HepG2 (cell line): ENCODE results near the gene B4GALT5. TPM values are rescaled to one million over a fixed set of nuclear protein-coding genes. Genes with fewer than 3 reads are reported as not detected.
A peak's percentile ranks its signal among the peaks of the same experiment; 100 is the strongest.

Experiments
- ATAC-seq: fragments of 200-7000 bp; cut with Tn5 transposase; 3 replicates; pipeline ENCODE4 v1.9.1; 2020; ENCODE audit warnings: mild to moderate bottlenecking, moderate library complexity
- BruUV-seq: library from RNA; stranded (reverse); fragments of 400-500 nt; replicated peaks from 2 replicates; lab custom pipeline; 2021; lab: Mats Ljungman, UMichigan
- CTCF ChIA-PET: fragments of 300-600 bp; formaldehyde crosslinking; extraction: SDS; loops from one replicate; lab custom pipeline; 2021; ENCODE audit warnings: low total read pairs, inconsistent platforms, low intra/inter-chr PET ratio; lab: Yijun Ruan, JAX
- POLR2A ChIA-PET: fragments of 350-600 bp; sonication (Branson Sonifier 250); formaldehyde crosslinking; loops from one replicate; lab custom pipeline; 2020; ENCODE audit warnings: antibody characterized with exemption, inconsistent platforms; lab: Yijun Ruan, JAX
- DNase-seq: peaks from one replicate; pipeline ENCODE4 v3.0.0-alpha.2; 2015; ENCODE audit warnings: low spot score
- FAIRE-seq: peaks from 3 replicates; lab custom pipeline; 2011; peaks lifted over from hg19 to GRCh38; lab: Jason Lieb, UNC
- H2AFZ ChIP-seq: one replicate; pipeline ENCODE4 v1.6.1; 2011; ENCODE audit warnings: low read length, inconsistent platforms
- H3K27ac ChIP-seq: fragments of 300-600 bp; 3 replicates; pipeline ENCODE4 v1.8.0; 2011; ENCODE audit warnings: mixed run types, mild to moderate bottlenecking, mixed read lengths, low read length, inconsistent platforms; ENCODE audit not compliant: insufficient read depth; ENCODE audit errors: extremely low read length
- H3K27me3 ChIP-seq, 2 experiments: fragments of 200-600 bp in 1 of 2; 2 replicates in 1 of 2; 3 replicates in 1 of 2; pipeline versions ENCODE4 v1.6.0 to v1.8.0; 2011; ENCODE audit warnings: low read length in 2 of 2, mild to moderate bottlenecking in 2 of 2, moderate library complexity in 2 of 2, inconsistent platforms in 1 of 2; ENCODE audit not compliant: insufficient read depth in 2 of 2, control insufficient read depth in 1 of 2
- H3K36me3 ChIP-seq, 2 experiments: fragments of 200-600 bp in 1 of 2; replicated peaks in 1 of 2; 2 replicates in 1 of 2; 3 replicates in 1 of 2; pipeline versions ENCODE4 v1.5.1 to v1.8.0; 2011; ENCODE audit warnings: low read length in 2 of 2, inconsistent platforms in 1 of 2; ENCODE audit not compliant: insufficient read depth in 2 of 2, control insufficient read depth in 1 of 2
- H3K4me1 ChIP-seq: 2 replicates; pipeline ENCODE4 v1.5.1; 2012; ENCODE audit warnings: low read length, inconsistent platforms; ENCODE audit not compliant: insufficient read depth
- H3K4me2 ChIP-seq: 2 replicates; pipeline ENCODE4 v1.6.0; 2011; ENCODE audit warnings: low read depth, low read length, inconsistent platforms
- H3K4me3 ChIP-seq, 3 experiments: fragments of 200-600 bp in 1 of 3; sonication (generic), shearing (Covaris generic) in 1 of 3; replicated peaks in 1 of 3; 2 replicates each; pipeline ENCODE4 v1.5.1; 2011 to 2016; ENCODE audit warnings: low read length in 3 of 3, inconsistent platforms in 2 of 3, low read depth in 2 of 3, mild to moderate bottlenecking in 2 of 3, control low read depth in 1 of 3, mixed read lengths in 1 of 3; ENCODE audit not compliant: insufficient read depth in 1 of 3
- H3K79me2 ChIP-seq: one replicate; pipeline ENCODE4 v1.6.1; 2011; ENCODE audit warnings: low read length, inconsistent platforms; ENCODE audit not compliant: insufficient read depth
- H3K9ac ChIP-seq: 2 replicates; pipeline ENCODE4 v1.6.0; 2011; ENCODE audit warnings: mild to moderate bottlenecking, low read depth, low read length, inconsistent platforms; ENCODE audit not compliant: insufficient read depth
- H3K9me3 ChIP-seq: 2 replicates; pipeline ENCODE4 v1.5.1; 2012; ENCODE audit warnings: mild to moderate bottlenecking, low read length
- H4K20me1 ChIP-seq: 2 replicates; pipeline ENCODE4 v1.6.0; 2011; ENCODE audit warnings: inconsistent platforms, mild to moderate bottlenecking, low read length, moderate library complexity; ENCODE audit not compliant: insufficient read depth
- ERF ChIP-seq: IDR thresholded peaks from 2 replicates; pipeline ENCODE4 v1.6.1; 2018; ENCODE audit warnings: missing biosample characterization, missing genetic modification reagents
- HBP1 ChIP-seq: IDR thresholded peaks from 2 replicates; pipeline ENCODE4 v1.6.1; 2016; ENCODE audit warnings: low read depth, control low read depth
- KAT2B ChIP-seq: fragments of 150-350 bp; IDR thresholded peaks from 2 replicates; pipeline ENCODE4 v1.6.1; 2014; ENCODE audit warnings: low read depth, low read length, borderline replicate concordance
- NFIB ChIP-seq: sonication (generic); formaldehyde crosslinking; IDR thresholded peaks from 2 replicates; pipeline ENCODE4 v1.9.0; 2021; ENCODE audit warnings: missing genetic modification reagents, mild to moderate bottlenecking, borderline replicate concordance
- PLRG1 ChIP-seq: fragments of 450-650 bp; conservative IDR thresholded peaks from 2 replicates; pipeline ENCODE4 v1.6.1; 2016
- POLR2G ChIP-seq: fragments of 200-400 bp; formaldehyde crosslinking; IDR thresholded peaks from 2 replicates; pipeline ENCODE4 v1.6.1; 2018; ENCODE audit warnings: mild to moderate bottlenecking, low read depth, low read length, moderate library complexity
- RBM22 ChIP-seq: fragments of 200-400 bp; formaldehyde crosslinking; optimal IDR thresholded peaks from 2 replicates; pipeline ENCODE3; 2017; ENCODE audit warnings: mild to moderate bottlenecking, low read length, moderate library complexity
- TEF ChIP-seq: sonication (generic); formaldehyde crosslinking; IDR thresholded peaks from 2 replicates; pipeline ENCODE4 v1.5.0; 2020; ENCODE audit warnings: missing genetic modification reagents
- ZFAT ChIP-seq: sonication (generic); formaldehyde crosslinking; conservative IDR thresholded peaks from 2 replicates; pipeline ENCODE4 v1.8.1; 2023; ENCODE audit warnings: missing genetic modification reagents, inconsistent platforms
- ZMYM2 ChIP-seq: sonication (generic); formaldehyde crosslinking; IDR thresholded peaks from 2 replicates; pipeline ENCODE4 v1.8.0; 2022; ENCODE audit warnings: mild to moderate bottlenecking, missing genetic modification reagents
- ZNF121 ChIP-seq: sonication (generic); formaldehyde crosslinking; IDR thresholded peaks from 2 replicates; pipeline ENCODE4 v1.5.0; 2020; ENCODE audit warnings: mild to moderate bottlenecking, missing genetic modification reagents
- ZNF160 ChIP-seq: sonication (generic); formaldehyde crosslinking; IDR thresholded peaks from 2 replicates; pipeline ENCODE4 v1.8.0; 2022; ENCODE audit warnings: mild to moderate bottlenecking, inconsistent platforms, missing genetic modification reagents
- ZNF292 ChIP-seq: sonication (generic); formaldehyde crosslinking; IDR thresholded peaks from 2 replicates; pipeline ENCODE4 v1.8.1; 2022; ENCODE audit warnings: mild to moderate bottlenecking, low read depth, missing genetic modification reagents, borderline replicate concordance
- ZNF615 ChIP-seq: sonication (generic); formaldehyde crosslinking; IDR thresholded peaks from 2 replicates; pipeline ENCODE4 v1.5.0; 2020; ENCODE audit warnings: mild to moderate bottlenecking, missing genetic modification reagents, borderline replicate concordance
- ZNF746 ChIP-seq: sonication (generic); formaldehyde crosslinking; IDR thresholded peaks from 2 replicates; pipeline ENCODE4 v1.8.0; 2022; ENCODE audit warnings: mild to moderate bottlenecking, missing genetic modification reagents
- ZNF749 ChIP-seq: sonication (generic); formaldehyde crosslinking; IDR thresholded peaks from 2 replicates; pipeline ENCODE4 v1.8.0; 2022; ENCODE audit warnings: mild to moderate bottlenecking, missing genetic modification reagents, moderate library complexity, borderline replicate concordance
- ZNF83 ChIP-seq: sonication (generic); formaldehyde crosslinking; IDR thresholded peaks from 2 replicates; pipeline ENCODE4 v1.4.0; 2020; ENCODE audit warnings: missing genetic modification reagents, mild to moderate bottlenecking, borderline replicate concordance
- WGBS: methylation state at CpG from one replicate; pipeline ENCODE4 v1.1.6; 2017; ENCODE audit warnings: low lambda C conversion rate; 5-methylcytosine and 5-hydroxymethylcytosine counted together
- in situ Hi-C: cut with HindIII; loops from 2 replicates; pipeline ENCODE4 v1.10.0; 2017; ENCODE audit warnings: low pct_unique_long_range_greater_than_20kb; ENCODE audit not compliant: extremely low pct_ligation_motif_present
- intact Hi-C: fragments of 100-400 bp; cut with micrococcal nuclease; formaldehyde crosslinking; loops from one replicate; pipeline ENCODE4 v1.10.0; 2022; ENCODE audit not compliant: unreplicated experiment
- polyA plus RNA-seq, 8 experiments: library from polyadenylated mRNA; depleted of rRNA in 3 of 8; stranded (reverse) in 7 of 8; unstranded in 1 of 8; fragments of >200 nt; fragmentation: Illumina TruSeq in 4 of 8; extraction: Trizol in 4 of 8; gene quantifications; 2 replicates each; pipeline versions ENCODE4 v1.2.1 to v1.2.3, GENCODE V29; 2011 to 2016; ENCODE audit warnings: low read depth in 4 of 8, missing spikeins in 1 of 8, mixed read lengths in 1 of 8; ENCODE audit not compliant: insufficient read depth in 1 of 8
- total RNA-seq, 5 experiments: library from RNA; depleted of rRNA; stranded (reverse); fragments of >200 nt; fragmentation: Illumina TruSeq; extraction: Trizol; gene quantifications; 2 replicates each; pipeline ENCODE4 v1.2.3, GENCODE V29; 2016; ENCODE audit warnings: low read depth in 1 of 5
- TF ChIP-seq, protein P1 (sequence below): sonication (generic); formaldehyde crosslinking; IDR thresholded peaks from 2 replicates; pipeline ENCODE4 v1.4.0; 2020; ENCODE audit warnings: missing genetic modification reagents

Gene B4GALT5
- total and polyA plus RNA-seq, 2 of the 13 experiments (the other 11 are each of a cell fraction or from before 2014, with no cell fraction given) = 27.3 to 30.9 TPM

DNA sequence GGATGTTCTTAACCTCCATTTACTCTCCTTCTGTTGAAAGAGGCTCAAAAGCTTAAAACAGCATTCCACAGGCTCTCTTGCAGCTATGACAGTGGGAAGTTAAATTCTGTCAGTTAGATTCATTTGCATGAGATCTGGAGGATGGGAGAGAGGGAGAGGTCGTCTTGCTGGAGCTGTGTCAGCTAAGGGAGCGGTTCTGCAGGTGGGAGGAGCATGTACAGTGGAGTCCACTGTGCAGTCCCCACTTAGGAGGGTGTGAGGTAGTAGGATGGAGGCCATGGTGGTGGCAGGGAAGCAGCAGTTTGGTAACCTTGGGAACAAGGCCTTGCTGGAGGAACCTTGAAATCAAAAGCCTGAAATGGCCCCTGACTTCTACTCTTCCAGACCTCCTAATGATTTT lies 12.0 kb upstream of the B4GALT5 start:
- no peak overlapping the region for H3K27ac ChIP-seq
- H3K4me3 ChIP-seq = no peak overlapping the region
- in situ Hi-C loops = no loop called here
- TF ChIP-seq ZMYM2 (CRISPR knock-in tag) (peak; percentile 41; the same call in 1 of the 2 replicates), ZNF160 (CRISPR knock-in tag) (no peak), ERF (CRISPR knock-in tag) (no peak), KAT2B (no peak), ZNF749 (CRISPR knock-in tag) (no peak), POLR2G (no peak), ZNF121 (CRISPR knock-in tag) (no peak), ZNF292 (CRISPR knock-in tag) (peak; percentile 24; the same call in 1 of the 2 replicates), RBM22 (no peak), ZFAT (no peak), ZNF83 (CRISPR knock-in tag) (no peak), ZNF615 (no peak), NFIB (no peak), TEF (CRISPR knock-in tag) (no peak), ZNF746 (CRISPR knock-in tag) (0 out of 2 replicates have a peak, but pooled peaks have one; percentile 18), HBP1 (CRISPR knock-in tag) (no peak), PLRG1 (no peak)
- TF ChIP-seq, protein P1, sequence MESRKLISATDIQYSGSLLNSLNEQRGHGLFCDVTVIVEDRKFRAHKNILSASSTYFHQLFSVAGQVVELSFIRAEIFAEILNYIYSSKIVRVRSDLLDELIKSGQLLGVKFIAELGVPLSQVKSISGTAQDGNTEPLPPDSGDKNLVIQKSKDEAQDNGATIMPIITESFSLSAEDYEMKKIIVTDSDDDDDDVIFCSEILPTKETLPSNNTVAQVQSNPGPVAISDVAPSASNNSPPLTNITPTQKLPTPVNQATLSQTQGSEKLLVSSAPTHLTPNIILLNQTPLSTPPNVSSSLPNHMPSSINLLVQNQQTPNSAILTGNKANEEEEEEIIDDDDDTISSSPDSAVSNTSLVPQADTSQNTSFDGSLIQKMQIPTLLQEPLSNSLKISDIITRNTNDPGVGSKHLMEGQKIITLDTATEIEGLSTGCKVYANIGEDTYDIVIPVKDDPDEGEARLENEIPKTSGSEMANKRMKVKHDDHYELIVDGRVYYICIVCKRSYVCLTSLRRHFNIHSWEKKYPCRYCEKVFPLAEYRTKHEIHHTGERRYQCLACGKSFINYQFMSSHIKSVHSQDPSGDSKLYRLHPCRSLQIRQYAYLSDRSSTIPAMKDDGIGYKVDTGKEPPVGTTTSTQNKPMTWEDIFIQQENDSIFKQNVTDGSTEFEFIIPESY (CRISPR knock-in tag) = no peak
- 0 out of 2 replicates have a peak overlapping the region, but pooled peaks have one; percentile 72 for H3K4me2 ChIP-seq
- H3K9me3 ChIP-seq = no peaks in the 10 kb centered on the region
- intact Hi-C loops = no loop called here
- peaks cover 36% of the 10 kb centered on the region for H3K4me1 ChIP-seq
- no peaks in the 10 kb centered on the region for H3K36me3 ChIP-seq
- CTCF ChIA-PET = no interaction called here
- no peaks in the 10 kb centered on the region for H4K20me1 ChIP-seq
- H3K9ac ChIP-seq = no peak overlapping the region
- no peaks in the 10 kb centered on the region for H3K79me2 ChIP-seq
- ATAC-seq = peak; percentile 69
- WGBS = 25% methylated on average over 2 of the region's 2 CpGs
- DNase-seq = no peak
- no peak for FAIRE-seq
- POLR2A ChIA-PET = interaction anchor here (1.3 kb wide), 1 partner anchor 11 kb away, joined by 3 read pairs; no protein-coding TSS in a partner anchor
- BruUV-seq = no TSS peak
- H3K27me3 ChIP-seq = no peaks in the 10 kb centered on the region; a peak in 1 of 5 replicates
- no peak overlapping the region for H2AFZ ChIP-seq
